ENCODE data around the gene NFATC4.

Gene NFATC4

GRCh38 chr14:24355009-24355408, 13.0 kb upstream of the NFATC4 start:
- Histone ChIP-seq H3K27me3 (ENCODE audit: insufficient read depth, low read length) (no peaks in the 10 kb centered on the region), H3K4me1 (ENCODE audit: control insufficient read depth, insufficient read depth, low read length, unreplicated experiment) (peaks cover 11% of the 10 kb centered on the region), H3K36me3 (ENCODE audit: insufficient read depth, low read length) (no peaks in the 10 kb centered on the region), H2AFZ (ENCODE audit: low read length, unreplicated experiment) (no peak overlapping the region), H3K79me2 (ENCODE audit: control insufficient read depth, insufficient read depth, low read length, unreplicated experiment) (no peaks in the 10 kb centered on the region), H3K27ac (ENCODE audit: low read depth, low read length) (no peak overlapping the region), H3K4me3 (ENCODE audit: low read depth, low read length) (no peak overlapping the region)

GRCh38 chr14:24356208-24356607, 11.8 kb upstream of the NFATC4 start:
- no peak overlapping the region for H2AFZ ChIP-seq (ENCODE audit: low read length, unreplicated experiment)
- no peaks in the 10 kb centered on the region for H3K79me2 ChIP-seq (ENCODE audit: control insufficient read depth, insufficient read depth, low read length, unreplicated experiment)
- H3K4me1 ChIP-seq (ENCODE audit: control insufficient read depth, insufficient read depth, low read length, unreplicated experiment) = peaks cover 11% of the 10 kb centered on the region
- no peak overlapping the region for H3K27ac ChIP-seq (ENCODE audit: low read depth, low read length)
- no peaks in the 10 kb centered on the region for H3K36me3 ChIP-seq (ENCODE audit: insufficient read depth, low read length)
- no peak overlapping the region for H3K4me3 ChIP-seq (ENCODE audit: low read depth, low read length)
- no peaks in the 10 kb centered on the region for H3K27me3 ChIP-seq (ENCODE audit: insufficient read depth, low read length)

GRCh38 chr14:24360281-24360680, 7.7 kb upstream of the NFATC4 start:
- no peak overlapping the region for H2AFZ ChIP-seq (ENCODE audit: low read length, unreplicated experiment)
- peaks cover 6% of the 10 kb centered on the region for H3K4me1 ChIP-seq (ENCODE audit: control insufficient read depth, insufficient read depth, low read length, unreplicated experiment)
- H3K27ac ChIP-seq (ENCODE audit: low read depth, low read length) = no peak overlapping the region
- H3K36me3 ChIP-seq (ENCODE audit: insufficient read depth, low read length) = no peaks in the 10 kb centered on the region
- H3K27me3 ChIP-seq (ENCODE audit: insufficient read depth, low read length) = no peaks in the 10 kb centered on the region
- H3K4me3 ChIP-seq (ENCODE audit: low read depth, low read length) = no peak overlapping the region
- H3K79me2 ChIP-seq (ENCODE audit: control insufficient read depth, insufficient read depth, low read length, unreplicated experiment) = no peaks in the 10 kb centered on the region

- no peak overlapping the region for H3K27ac ChIP-seq (ENCODE audit: low read depth, low read length)
- no peak overlapping the region for H2AFZ ChIP-seq (ENCODE audit: low read length, unreplicated experiment)
- H3K4me3 ChIP-seq (ENCODE audit: low read depth, low read length) = no peak overlapping the region
These were observed 6.7 kb upstream of the NFATC4 start for GRCh38 chr14:24361326-24361725.

GRCh38 chr14:24362241-24362960, 5.6 kb upstream of the NFATC4 start:
- H3K27ac ChIP-seq (ENCODE audit: low read depth, low read length) = no peak overlapping the region
- no peaks in the 10 kb centered on the region for H3K79me2 ChIP-seq (ENCODE audit: control insufficient read depth, insufficient read depth, low read length, unreplicated experiment)
- peaks cover 16% of the 10 kb centered on the region for H3K4me1 ChIP-seq (ENCODE audit: control insufficient read depth, insufficient read depth, low read length, unreplicated experiment)
- no peaks in the 10 kb centered on the region for H3K27me3 ChIP-seq (ENCODE audit: insufficient read depth, low read length)
- no peak overlapping the region for H3K4me3 ChIP-seq (ENCODE audit: low read depth, low read length)
- no peak overlapping the region for H2AFZ ChIP-seq (ENCODE audit: low read length, unreplicated experiment)
- no peaks in the 10 kb centered on the region for H3K36me3 ChIP-seq (ENCODE audit: insufficient read depth, low read length)

More at GRCh38 chr14:24361326-24361725, 6.7 kb upstream of the NFATC4 start:
- Histone ChIP-seq H3K4me1 (ENCODE audit: control insufficient read depth, insufficient read depth, low read length, unreplicated experiment) (peaks cover 11% of the 10 kb centered on the region), H3K79me2 (ENCODE audit: control insufficient read depth, insufficient read depth, low read length, unreplicated experiment) (no peaks in the 10 kb centered on the region), H3K27me3 (ENCODE audit: insufficient read depth, low read length) (no peaks in the 10 kb centered on the region), H3K36me3 (ENCODE audit: insufficient read depth, low read length) (no peaks in the 10 kb centered on the region)

- Histone ChIP-seq H3K4me3 (ENCODE audit: low read depth, low read length) (no peak overlapping the region), H3K27ac (ENCODE audit: low read depth, low read length) (no peak overlapping the region), H2AFZ (ENCODE audit: low read length, unreplicated experiment) (no peak overlapping the region), H3K79me2 (ENCODE audit: control insufficient read depth, insufficient read depth, low read length, unreplicated experiment) (peaks cover 4% of the 10 kb centered on the region), H3K27me3 (ENCODE audit: insufficient read depth, low read length) (no peaks in the 10 kb centered on the region), H3K4me1 (ENCODE audit: control insufficient read depth, insufficient read depth, low read length, unreplicated experiment) (peaks cover 19% of the 10 kb centered on the region), H3K36me3 (ENCODE audit: insufficient read depth, low read length) (no peaks in the 10 kb centered on the region)
These were observed 4.6 kb upstream of the NFATC4 start for GRCh38 chr14:24363401-24363800.

GRCh38 chr14:24364841-24365240, 3.1 kb upstream of the NFATC4 start:
- H3K27me3 ChIP-seq (ENCODE audit: insufficient read depth, low read length) = no peaks in the 10 kb centered on the region
- H3K27ac ChIP-seq (ENCODE audit: low read depth, low read length) = peak overlapping the region; percentile 91
- peak overlapping the region; percentile 99; the same call in 1 of the 2 replicates for H3K4me3 ChIP-seq (ENCODE audit: low read depth, low read length)
- H3K36me3 ChIP-seq (ENCODE audit: insufficient read depth, low read length) = no peaks in the 10 kb centered on the region
- H3K4me1 ChIP-seq (ENCODE audit: control insufficient read depth, insufficient read depth, low read length, unreplicated experiment) = peaks cover 23% of the 10 kb centered on the region
- H3K79me2 ChIP-seq (ENCODE audit: control insufficient read depth, insufficient read depth, low read length, unreplicated experiment) = peaks cover 6% of the 10 kb centered on the region
- peak overlapping the region; percentile 71 for H2AFZ ChIP-seq (ENCODE audit: low read length, unreplicated experiment)

GRCh38 chr14:24365600-24366412, 2.2 kb upstream of the NFATC4 start:
- H3K36me3 ChIP-seq (ENCODE audit: insufficient read depth, low read length) = no peaks in the 10 kb centered on the region
- peaks cover 6% of the 10 kb centered on the region for H3K79me2 ChIP-seq (ENCODE audit: control insufficient read depth, insufficient read depth, low read length, unreplicated experiment)
- H3K4me1 ChIP-seq (ENCODE audit: control insufficient read depth, insufficient read depth, low read length, unreplicated experiment) = peaks cover 29% of the 10 kb centered on the region
- H3K27me3 ChIP-seq (ENCODE audit: insufficient read depth, low read length) = no peaks in the 10 kb centered on the region
- H2AFZ ChIP-seq (ENCODE audit: low read length, unreplicated experiment) = peak overlapping the region; percentile 71
- peak overlapping the region; percentile 99 for H3K4me3 ChIP-seq (ENCODE audit: low read depth, low read length)
- H3K27ac ChIP-seq (ENCODE audit: low read depth, low read length) = peak overlapping the region; percentile 91

- Histone ChIP-seq H3K36me3 (ENCODE audit: insufficient read depth, low read length) (no peaks in the 10 kb centered on the region), H2AFZ (ENCODE audit: low read length, unreplicated experiment) (peak overlapping the region; percentile 32), H3K4me1 (ENCODE audit: control insufficient read depth, insufficient read depth, low read length, unreplicated experiment) (peaks cover 35% of the 10 kb centered on the region), H3K27me3 (ENCODE audit: insufficient read depth, low read length) (no peaks in the 10 kb centered on the region), H3K79me2 (ENCODE audit: control insufficient read depth, insufficient read depth, low read length, unreplicated experiment) (peaks cover 6% of the 10 kb centered on the region), H3K27ac (ENCODE audit: low read depth, low read length) (peak overlapping the region; percentile 91), H3K4me3 (ENCODE audit: low read depth, low read length) (peak overlapping the region; percentile 99)
These were observed 1.6 kb upstream of the NFATC4 start for GRCh38 chr14:24366413-24366720.

- peak overlapping the region; percentile 91 for H3K27ac ChIP-seq (ENCODE audit: low read depth, low read length)
- H3K4me3 ChIP-seq (ENCODE audit: low read depth, low read length) = peak overlapping the region; percentile 99
- peaks cover 40% of the 10 kb centered on the region for H3K4me1 ChIP-seq (ENCODE audit: control insufficient read depth, insufficient read depth, low read length, unreplicated experiment)
- H3K27me3 ChIP-seq (ENCODE audit: insufficient read depth, low read length) = no peaks in the 10 kb centered on the region
- peak overlapping the region; percentile 86 for H2AFZ ChIP-seq (ENCODE audit: low read length, unreplicated experiment)
- H3K36me3 ChIP-seq (ENCODE audit: insufficient read depth, low read length) = no peaks in the 10 kb centered on the region
- peaks cover 6% of the 10 kb centered on the region for H3K79me2 ChIP-seq (ENCODE audit: control insufficient read depth, insufficient read depth, low read length, unreplicated experiment)
These were observed 1.1 kb upstream of the NFATC4 start for GRCh38 chr14:24366721-24367513.
